Measurements from ENCODE around the gene ANAPC7.

Gene ANAPC7

GRCh38 chr12:110345963-110346362 is 57.5 kb downstream of the ANAPC7 start:
- TF ChIP-seq POLR2AphosphoS5 (IDR thresholded peaks at IDR 0.05; ENCODE audit: low read depth) (peak; percentile 42; the same call in 1 of the 2 replicates), SPI1 (IDR thresholded peaks at IDR 0.05; ENCODE audit: borderline replicate concordance, low read depth) (no peak), CTCF (IDR thresholded peaks at IDR 0.05; ENCODE audit: insufficient read depth, low read length) (no peak)
- no peak overlapping the region for H3K4me3 ChIP-seq (replicated peaks; ENCODE audit: insufficient read depth, low read length)
- DNase-seq (ENCODE audit: low read depth in 1 of 2, low spot score in 1 of 2) = no peak
- H3K27me3 ChIP-seq (ENCODE audit: insufficient read depth, poor library complexity, severe bottlenecking) = no peaks in the 10 kb centered on the region
- H3K27ac ChIP-seq (replicated peaks) = no peak overlapping the region

GRCh38 chr12:110345176-110345661 is 58.3 kb downstream of the ANAPC7 start:
- H3K27ac ChIP-seq (replicated peaks) = no peak overlapping the region
- no peak for DNase-seq (ENCODE audit: low read depth in 1 of 2, low spot score in 1 of 2)
- no peak overlapping the region for H3K4me3 ChIP-seq (replicated peaks; ENCODE audit: insufficient read depth, low read length)
- no peak for TF ChIP-seq GABPA (IDR thresholded peaks at IDR 0.05; ENCODE audit: low read depth)
- TF ChIP-seq CTCF (IDR thresholded peaks at IDR 0.05; ENCODE audit: insufficient read depth, low read length) = no peak
- TF ChIP-seq REST (IDR thresholded peaks at IDR 0.05; ENCODE audit: insufficient replicate concordance, low read depth) = no peak
- TF ChIP-seq POLR2AphosphoS5 (IDR thresholded peaks at IDR 0.05; ENCODE audit: low read depth) = no peak
- no peak for TF ChIP-seq SPI1 (IDR thresholded peaks at IDR 0.05; ENCODE audit: borderline replicate concordance, low read depth)
- no peaks in the 10 kb centered on the region for H3K27me3 ChIP-seq (ENCODE audit: insufficient read depth, poor library complexity, severe bottlenecking)

- H3K27ac ChIP-seq (replicated peaks) = no peak overlapping the region
- TF ChIP-seq GABPA (IDR thresholded peaks at IDR 0.05; ENCODE audit: low read depth) = no peak
- no peak for TF ChIP-seq POLR2AphosphoS5 (IDR thresholded peaks at IDR 0.05; ENCODE audit: low read depth)
- TF ChIP-seq REST (IDR thresholded peaks at IDR 0.05; ENCODE audit: insufficient replicate concordance, low read depth) = no peak
- no peak for TF ChIP-seq CTCF (IDR thresholded peaks at IDR 0.05; ENCODE audit: insufficient read depth, low read length)
- no peak for TF ChIP-seq SPI1 (IDR thresholded peaks at IDR 0.05; ENCODE audit: borderline replicate concordance, low read depth)
- H3K27me3 ChIP-seq (ENCODE audit: insufficient read depth, poor library complexity, severe bottlenecking) = no peaks in the 10 kb centered on the region
- DNase-seq (ENCODE audit: low read depth in 1 of 2, low spot score in 1 of 2) = no peak
- no peak overlapping the region for H3K4me3 ChIP-seq (replicated peaks; ENCODE audit: insufficient read depth, low read length)
Observed at GRCh38 chr12:110344657-110345056, 58.9 kb downstream of the ANAPC7 start.

Measured in HL-60 (cell line).